ENCODE data around the gene TUG1.
A peak's percentile ranks its signal among the peaks of the same experiment; 100 is the strongest.

Gene TUG1

DNA sequence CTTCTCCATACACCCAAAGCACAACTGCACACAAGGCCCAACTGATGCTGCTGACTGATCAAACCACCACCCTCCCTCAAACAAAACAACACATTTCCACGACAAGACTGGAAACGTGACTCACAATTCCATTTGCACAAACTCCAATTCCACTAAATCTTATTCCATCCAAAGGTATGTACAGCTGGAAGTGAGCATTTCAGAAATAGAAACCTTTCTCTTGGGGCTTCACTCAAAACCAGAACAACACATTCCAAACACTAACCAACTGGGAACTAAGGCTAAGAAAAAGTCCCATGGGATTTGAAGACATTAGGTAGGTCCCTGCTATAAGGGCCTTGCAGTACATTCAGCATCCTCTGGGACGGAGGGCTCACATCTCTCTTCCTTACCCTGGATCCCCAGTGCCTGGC, 20.1 kb upstream of the TUG1 start:
- no peak for ATAC-seq (ENCODE audit: insufficient read depth, low read depth)

DNA sequence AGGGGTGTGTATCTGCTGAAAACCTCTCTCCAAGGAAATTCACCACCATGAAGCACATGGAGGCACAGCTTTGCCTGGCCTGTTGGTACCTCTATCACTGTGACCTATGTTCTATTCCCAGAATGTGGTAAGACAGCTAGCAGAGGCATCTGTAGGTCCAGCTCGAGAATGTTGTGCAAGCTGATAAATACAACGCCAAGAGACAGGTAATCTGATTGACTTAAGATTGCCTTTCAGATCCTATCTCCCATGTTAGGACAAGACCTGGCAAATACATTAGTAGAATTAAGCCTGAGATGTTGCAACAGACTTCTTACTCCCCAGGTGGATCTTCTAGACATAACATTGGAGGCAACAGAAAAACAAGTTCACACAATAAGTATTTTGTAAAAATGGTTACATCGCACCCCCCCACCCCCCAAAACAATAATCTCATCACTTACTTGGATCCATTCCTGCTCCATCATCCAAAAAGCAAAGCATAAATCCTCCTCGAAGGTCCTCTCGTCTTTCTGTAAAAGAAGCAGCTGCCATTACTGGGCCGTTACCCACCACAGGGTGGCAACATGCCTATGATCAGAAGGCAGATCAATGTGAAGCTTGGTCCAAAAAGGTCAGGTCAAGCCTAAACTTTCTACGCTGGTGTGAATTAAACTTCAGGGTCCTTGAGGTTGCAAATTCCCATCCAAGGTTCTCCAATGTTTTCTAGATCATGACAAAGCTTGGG, 19.0 kb upstream of the TUG1 start:
- Histone ChIP-seq H3K4me1 (ENCODE audit: insufficient read depth, low read length) (no peaks in the 10 kb centered on the region), H2AFZ (ENCODE audit: low read depth, low read length) (no peak overlapping the region), H3K27ac (ENCODE audit: low read length) (no peak overlapping the region), H3K4me3 (ENCODE audit: low read depth in 1 of 2, low read length in 2 of 2) (no peak overlapping the region), H3K9me3 (ENCODE audit: insufficient read depth, low read length, severe bottlenecking) (no peaks in the 10 kb centered on the region), H4K20me1 (ENCODE audit: insufficient read depth, low read length) (0 out of 2 replicates have a peak, but pooled peaks cover 2% of the 10 kb centered on the region), H3K9ac (ENCODE audit: low read depth, low read length) (no peak overlapping the region), H3K79me2 (ENCODE audit: insufficient read depth, low read length) (no peaks in the 10 kb centered on the region), H3K4me2 (ENCODE audit: insufficient read depth, low read length) (no peak overlapping the region), H3K27me3 (ENCODE audit: insufficient read depth, low read length, poor library complexity) (no peaks in the 10 kb centered on the region), H3K36me3 (ENCODE audit: insufficient read depth, low read length) (peaks cover 62% of the 10 kb centered on the region)
- no peak for TF ChIP-seq EZH2 (IDR thresholded peaks at IDR 0.05; ENCODE audit: borderline replicate concordance, low read depth, low read length, severe bottlenecking)
- TF ChIP-seq, protein P1, sequence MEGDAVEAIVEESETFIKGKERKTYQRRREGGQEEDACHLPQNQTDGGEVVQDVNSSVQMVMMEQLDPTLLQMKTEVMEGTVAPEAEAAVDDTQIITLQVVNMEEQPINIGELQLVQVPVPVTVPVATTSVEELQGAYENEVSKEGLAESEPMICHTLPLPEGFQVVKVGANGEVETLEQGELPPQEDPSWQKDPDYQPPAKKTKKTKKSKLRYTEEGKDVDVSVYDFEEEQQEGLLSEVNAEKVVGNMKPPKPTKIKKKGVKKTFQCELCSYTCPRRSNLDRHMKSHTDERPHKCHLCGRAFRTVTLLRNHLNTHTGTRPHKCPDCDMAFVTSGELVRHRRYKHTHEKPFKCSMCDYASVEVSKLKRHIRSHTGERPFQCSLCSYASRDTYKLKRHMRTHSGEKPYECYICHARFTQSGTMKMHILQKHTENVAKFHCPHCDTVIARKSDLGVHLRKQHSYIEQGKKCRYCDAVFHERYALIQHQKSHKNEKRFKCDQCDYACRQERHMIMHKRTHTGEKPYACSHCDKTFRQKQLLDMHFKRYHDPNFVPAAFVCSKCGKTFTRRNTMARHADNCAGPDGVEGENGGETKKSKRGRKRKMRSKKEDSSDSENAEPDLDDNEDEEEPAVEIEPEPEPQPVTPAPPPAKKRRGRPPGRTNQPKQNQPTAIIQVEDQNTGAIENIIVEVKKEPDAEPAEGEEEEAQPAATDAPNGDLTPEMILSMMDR (IDR thresholded peaks at IDR 0.05; ENCODE audit: borderline replicate concordance, extremely low read depth, low read length, poor library complexity, severe bottlenecking) = peak; percentile 27
- DNase-seq (no peak), ATAC-seq (ENCODE audit: insufficient read depth, low read depth) (no peak)

More for the DNA sequence above, 20.1 kb upstream of the TUG1 start:
- H3K9me3 ChIP-seq (ENCODE audit: insufficient read depth, low read length, severe bottlenecking) = no peaks in the 10 kb centered on the region
- peaks cover 74% of the 10 kb centered on the region for H3K36me3 ChIP-seq (ENCODE audit: insufficient read depth, low read length)
- H3K4me2 ChIP-seq (ENCODE audit: insufficient read depth, low read length) = no peak overlapping the region
- H2AFZ ChIP-seq (ENCODE audit: low read depth, low read length) = no peak overlapping the region
- no peak for DNase-seq
- no peak overlapping the region for H3K4me3 ChIP-seq (ENCODE audit: low read depth in 1 of 2, low read length in 2 of 2)
- H3K4me1 ChIP-seq (ENCODE audit: insufficient read depth, low read length) = no peaks in the 10 kb centered on the region
- H3K9ac ChIP-seq (ENCODE audit: low read depth, low read length) = no peak overlapping the region
- no peaks in the 10 kb centered on the region for H3K79me2 ChIP-seq (ENCODE audit: insufficient read depth, low read length)
- 0 out of 2 replicates have a peak, but pooled peaks cover 2% of the 10 kb centered on the region for H4K20me1 ChIP-seq (ENCODE audit: insufficient read depth, low read length)
- TF ChIP-seq, protein P1 (IDR thresholded peaks at IDR 0.05; ENCODE audit: borderline replicate concordance, extremely low read depth, low read length, poor library complexity, severe bottlenecking) = no peak
- TF ChIP-seq EZH2 (IDR thresholded peaks at IDR 0.05; ENCODE audit: borderline replicate concordance, low read depth, low read length, severe bottlenecking) = no peak
- no peak overlapping the region for H3K27ac ChIP-seq (ENCODE audit: low read length)
- H3K27me3 ChIP-seq (ENCODE audit: insufficient read depth, low read length, poor library complexity) = no peaks in the 10 kb centered on the region

DNA sequence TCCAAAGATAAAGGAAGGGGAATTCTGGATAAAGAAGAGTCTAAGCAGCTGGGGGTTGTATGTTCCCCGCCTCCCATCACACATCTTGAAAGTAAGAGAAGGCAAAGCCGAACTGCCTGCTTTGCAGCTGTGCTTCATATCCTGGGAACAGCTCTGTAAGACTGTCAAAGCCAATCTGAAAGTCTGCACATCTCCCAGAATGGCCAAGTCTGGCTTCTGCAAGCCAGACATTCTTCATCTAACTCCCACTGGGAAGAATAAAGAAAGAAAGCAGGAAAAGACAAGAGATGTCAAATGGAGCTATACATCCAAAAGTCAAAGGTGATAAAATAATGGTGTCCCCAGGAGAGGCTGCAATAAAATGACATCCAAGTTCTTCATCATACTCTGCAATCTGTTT, 15.9 kb upstream of the TUG1 start:
- Histone ChIP-seq H3K9me3 (ENCODE audit: insufficient read depth, low read length, severe bottlenecking) (no peaks in the 10 kb centered on the region), H3K4me3 (ENCODE audit: low read depth in 1 of 2, low read length in 2 of 2) (no peak overlapping the region), H3K4me1 (ENCODE audit: insufficient read depth, low read length) (no peaks in the 10 kb centered on the region), H3K79me2 (ENCODE audit: insufficient read depth, low read length) (no peaks in the 10 kb centered on the region), H3K9ac (ENCODE audit: low read depth, low read length) (no peak overlapping the region), H3K27me3 (ENCODE audit: insufficient read depth, low read length, poor library complexity) (no peaks in the 10 kb centered on the region), H3K27ac (ENCODE audit: low read length) (no peak overlapping the region), H2AFZ (ENCODE audit: low read depth, low read length) (no peak overlapping the region), H3K4me2 (ENCODE audit: insufficient read depth, low read length) (no peak overlapping the region), H4K20me1 (ENCODE audit: insufficient read depth, low read length) (0 out of 2 replicates have a peak, but pooled peaks cover 2% of the 10 kb centered on the region), H3K36me3 (ENCODE audit: insufficient read depth, low read length) (peaks cover 31% of the 10 kb centered on the region)
- TF ChIP-seq, protein P1 (IDR thresholded peaks at IDR 0.05; ENCODE audit: borderline replicate concordance, extremely low read depth, low read length, poor library complexity, severe bottlenecking) = no peak
- no peak for TF ChIP-seq EZH2 (IDR thresholded peaks at IDR 0.05; ENCODE audit: borderline replicate concordance, low read depth, low read length, severe bottlenecking)
- ATAC-seq (ENCODE audit: insufficient read depth, low read depth) (no peak), DNase-seq (no peak)
